KOPT-K1 (cell line): Measurements from ENCODE around the gene ZMIZ1.

Experiments
- H3K27ac ChIP-seq: fragments of 200-600 bp; sonication (generic); 2 replicates; pipeline ENCODE4 v1.5.1; 2016; ENCODE audit warnings: antibody characterized with exemption, mild to moderate bottlenecking, low read depth, low read length; ENCODE audit not compliant: poor library complexity, severe bottlenecking
- H3K36me3 ChIP-seq: fragments of 200-600 bp; sonication (generic); 2 replicates; pipeline ENCODE4 v1.5.1; 2017; ENCODE audit warnings: antibody characterized with exemption, mild to moderate bottlenecking, low read length, moderate library complexity; ENCODE audit not compliant: insufficient read depth
- H3K9me3 ChIP-seq: fragments of 200-600 bp; sonication (generic); 2 replicates; pipeline ENCODE4 v1.5.1; 2017; ENCODE audit warnings: antibody characterized with exemption, low read length, mild to moderate bottlenecking; ENCODE audit not compliant: insufficient read depth, poor library complexity, severe bottlenecking

The ZMIZ1 gene

DNA sequence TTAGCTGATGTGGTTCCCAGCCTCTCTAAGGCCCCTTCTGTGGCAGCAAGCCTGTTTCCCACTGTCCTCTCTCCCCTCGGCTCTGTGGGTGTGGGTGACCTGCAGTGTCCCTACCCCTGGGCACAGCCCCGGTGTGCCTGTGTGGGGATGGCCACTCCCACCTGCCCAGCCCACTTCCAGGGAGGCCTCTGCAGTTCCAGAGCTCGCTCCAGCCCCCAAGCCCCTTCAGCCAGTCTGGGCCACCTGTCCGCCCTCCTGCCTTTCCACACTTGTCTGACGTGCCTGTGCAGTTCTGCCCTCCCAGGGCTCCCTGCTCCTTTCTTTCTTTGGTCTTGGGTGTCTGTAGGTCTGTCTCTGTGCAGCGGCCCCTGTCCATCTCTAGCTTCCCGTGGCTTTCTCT lies 151.5 kb downstream of the ZMIZ1 start:
- peaks cover 98% of the 10 kb centered on the region for H3K36me3 ChIP-seq
- no peaks in the 10 kb centered on the region for H3K9me3 ChIP-seq
- H3K27ac ChIP-seq, result no peak overlapping the region

DNA sequence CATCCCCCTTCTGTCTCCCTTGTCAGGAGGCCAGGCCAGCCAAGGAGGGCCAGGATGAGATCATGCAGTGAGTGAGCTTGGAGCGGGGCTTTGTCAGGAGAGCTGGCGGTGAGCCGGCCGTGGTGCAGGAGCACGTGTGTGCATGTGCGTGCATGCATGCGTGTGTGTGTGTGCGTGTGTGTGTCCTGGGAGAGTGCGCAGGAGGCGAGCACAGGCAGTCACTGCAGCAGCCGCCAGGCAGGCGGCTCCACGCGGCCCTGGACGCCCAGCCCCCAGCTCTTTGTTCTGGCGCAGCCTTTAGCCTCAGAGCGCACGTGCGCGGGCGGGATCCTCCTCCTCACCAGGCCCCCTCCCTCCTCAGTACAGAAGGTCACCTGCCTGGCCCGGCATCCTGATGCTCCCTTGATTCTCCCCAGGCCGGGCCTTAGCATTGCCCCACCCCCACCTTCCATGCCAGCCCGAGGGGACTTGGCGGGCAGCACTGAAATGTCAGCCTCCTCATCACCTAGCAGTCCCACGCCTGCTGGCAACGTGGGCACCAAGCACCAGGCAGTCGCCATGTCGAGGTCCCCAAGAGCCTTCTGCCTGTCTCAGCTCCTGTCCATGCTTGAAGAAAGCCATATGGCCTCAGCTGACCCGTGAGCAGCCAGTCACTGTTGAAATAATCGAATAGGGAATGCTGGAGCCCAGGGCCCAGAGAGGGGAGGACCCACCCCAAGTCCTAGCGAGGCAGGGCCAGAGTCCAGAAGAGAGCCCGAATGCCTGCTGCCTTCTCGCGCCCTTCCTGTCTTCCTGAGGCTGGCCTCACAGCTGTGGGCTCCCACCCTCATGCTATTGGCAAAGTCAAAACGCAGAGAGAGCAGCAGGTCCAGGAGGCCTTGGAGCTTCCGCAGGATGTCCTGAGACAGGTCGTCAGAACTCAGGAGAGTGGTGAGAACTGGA lies 152.6 kb downstream of the ZMIZ1 start:
- Histone ChIP-seq H3K36me3 (peaks cover 98% of the 10 kb centered on the region), H3K9me3 (no peaks in the 10 kb centered on the region), H3K27ac (no peak overlapping the region)

GRCh38 chr10:79222186-79222585 lies 153.4 kb downstream of the ZMIZ1 start:
- Histone ChIP-seq H3K9me3 (no peaks in the 10 kb centered on the region), H3K27ac (no peak overlapping the region), H3K36me3 (peaks cover 98% of the 10 kb centered on the region)

- Histone ChIP-seq H3K36me3 (peaks cover 98% of the 10 kb centered on the region), H3K9me3 (no peaks in the 10 kb centered on the region), H3K27ac (no peak overlapping the region)
Measured at GRCh38 chr10:79223091-79224048, 154.6 kb downstream of the ZMIZ1 start.

GRCh38 chr10:79224263-79224949 lies 155.6 kb downstream of the ZMIZ1 start:
- Histone ChIP-seq H3K36me3 (peaks cover 98% of the 10 kb centered on the region), H3K27ac (no peak overlapping the region), H3K9me3 (no peaks in the 10 kb centered on the region)

DNA sequence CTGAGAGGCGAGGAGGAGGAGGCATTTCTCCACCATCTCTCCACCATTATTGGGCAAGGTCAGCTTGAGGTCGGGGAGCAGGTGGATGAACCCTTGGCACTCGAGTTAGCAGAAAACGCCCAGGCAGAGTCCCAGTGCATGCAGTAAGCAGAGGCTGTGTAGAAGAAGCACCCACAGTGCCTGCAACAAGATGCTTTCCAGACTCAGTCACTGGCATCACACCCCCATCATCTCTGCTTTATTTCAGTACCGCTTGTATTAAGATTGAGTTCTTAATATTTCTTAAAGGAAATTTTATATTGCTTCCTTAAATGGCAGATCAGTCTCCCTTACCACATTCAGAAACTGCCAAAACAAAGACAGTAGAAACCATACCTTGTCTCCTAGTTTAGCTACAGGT lies 156.2 kb downstream of the ZMIZ1 start:
- no peaks in the 10 kb centered on the region for H3K9me3 ChIP-seq
- H3K36me3 ChIP-seq, result peaks cover 98% of the 10 kb centered on the region
- no peak overlapping the region for H3K27ac ChIP-seq

- H3K27ac ChIP-seq, result no peak overlapping the region
- H3K36me3 ChIP-seq, result peaks cover 99% of the 10 kb centered on the region
- no peaks in the 10 kb centered on the region for H3K9me3 ChIP-seq
Measured at GRCh38 chr10:79226391-79227245, 157.9 kb downstream of the ZMIZ1 start.

- Histone ChIP-seq H3K9me3 (no peaks in the 10 kb centered on the region), H3K27ac (no peak overlapping the region), H3K36me3 (peaks cover 97% of the 10 kb centered on the region)
Measured at GRCh38 chr10:79229071-79229541, 160.3 kb downstream of the ZMIZ1 start.

- peaks cover 97% of the 10 kb centered on the region for H3K36me3 ChIP-seq
- H3K9me3 ChIP-seq, result no peaks in the 10 kb centered on the region
- no peak overlapping the region for H3K27ac ChIP-seq
Measured at GRCh38 chr10:79229830-79230327, 161.1 kb downstream of the ZMIZ1 start.

DNA sequence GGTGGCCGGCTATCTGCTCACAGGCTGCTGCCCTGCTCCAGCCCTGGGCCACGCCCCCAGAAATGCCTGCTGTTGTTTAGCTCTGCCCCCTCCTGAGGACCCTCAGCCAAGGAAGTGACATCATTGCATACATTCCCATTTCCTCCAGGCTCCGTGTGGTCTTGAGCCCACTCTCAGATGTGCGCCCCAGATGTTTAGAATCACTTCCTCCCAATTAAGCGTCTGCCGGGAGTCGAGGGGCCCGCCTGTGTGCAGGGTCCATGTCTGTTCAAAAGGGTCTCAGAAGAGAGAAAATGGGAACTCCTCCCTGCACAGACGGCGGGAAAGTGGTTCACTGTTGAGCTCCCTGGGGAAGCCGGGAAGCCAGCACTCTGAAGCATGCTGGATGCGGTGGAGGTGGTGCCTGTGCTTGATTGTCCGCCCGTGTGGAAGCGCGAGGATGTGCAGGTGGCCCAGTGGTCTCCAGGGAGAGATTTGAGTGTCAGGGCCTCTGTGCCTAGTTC lies 161.6 kb downstream of the ZMIZ1 start:
- Histone ChIP-seq H3K36me3 (peaks cover 96% of the 10 kb centered on the region), H3K27ac (no peak overlapping the region), H3K9me3 (no peaks in the 10 kb centered on the region)

- H3K9me3 ChIP-seq, result no peaks in the 10 kb centered on the region
- peaks cover 96% of the 10 kb centered on the region for H3K36me3 ChIP-seq
- H3K27ac ChIP-seq, result no peak overlapping the region
Measured at GRCh38 chr10:79230850-79231249, 162.1 kb downstream of the ZMIZ1 start.

- no peaks in the 10 kb centered on the region for H3K9me3 ChIP-seq
- H3K27ac ChIP-seq, result no peak overlapping the region
- peaks cover 96% of the 10 kb centered on the region for H3K36me3 ChIP-seq
Measured at GRCh38 chr10:79231908-79232307, 163.1 kb downstream of the ZMIZ1 start.

DNA sequence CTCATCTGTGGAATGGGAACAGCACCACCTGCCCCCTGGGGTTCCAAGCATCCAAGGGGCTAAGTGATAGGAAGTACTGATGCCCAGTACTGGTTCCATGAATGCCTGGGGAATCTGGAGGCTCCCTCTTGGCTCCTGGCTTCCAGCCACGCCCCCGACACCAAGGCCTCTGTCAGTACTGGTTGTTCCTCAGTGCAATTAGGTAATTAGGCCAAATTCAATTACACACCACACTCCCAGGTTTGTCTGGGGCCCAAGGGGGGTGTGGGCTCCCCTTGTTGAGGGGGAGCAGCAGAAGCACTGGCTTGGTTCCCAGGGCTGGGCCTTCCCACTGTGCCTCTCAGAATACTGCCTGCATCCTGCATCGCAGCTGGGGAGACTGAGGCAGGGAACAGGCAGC lies 164.1 kb downstream of the ZMIZ1 start:
- no peaks in the 10 kb centered on the region for H3K9me3 ChIP-seq
- H3K36me3 ChIP-seq, result peaks cover 92% of the 10 kb centered on the region
- H3K27ac ChIP-seq, result no peak overlapping the region
